Right kidney (tissue), 1 donor: ENCODE data around the gene OSBPL3.

Experiments used
- DNase-seq: peaks from one replicate; pipeline ENCODE4 v3.0.0-alpha.2; 2016

Gene OSBPL3

DNA sequence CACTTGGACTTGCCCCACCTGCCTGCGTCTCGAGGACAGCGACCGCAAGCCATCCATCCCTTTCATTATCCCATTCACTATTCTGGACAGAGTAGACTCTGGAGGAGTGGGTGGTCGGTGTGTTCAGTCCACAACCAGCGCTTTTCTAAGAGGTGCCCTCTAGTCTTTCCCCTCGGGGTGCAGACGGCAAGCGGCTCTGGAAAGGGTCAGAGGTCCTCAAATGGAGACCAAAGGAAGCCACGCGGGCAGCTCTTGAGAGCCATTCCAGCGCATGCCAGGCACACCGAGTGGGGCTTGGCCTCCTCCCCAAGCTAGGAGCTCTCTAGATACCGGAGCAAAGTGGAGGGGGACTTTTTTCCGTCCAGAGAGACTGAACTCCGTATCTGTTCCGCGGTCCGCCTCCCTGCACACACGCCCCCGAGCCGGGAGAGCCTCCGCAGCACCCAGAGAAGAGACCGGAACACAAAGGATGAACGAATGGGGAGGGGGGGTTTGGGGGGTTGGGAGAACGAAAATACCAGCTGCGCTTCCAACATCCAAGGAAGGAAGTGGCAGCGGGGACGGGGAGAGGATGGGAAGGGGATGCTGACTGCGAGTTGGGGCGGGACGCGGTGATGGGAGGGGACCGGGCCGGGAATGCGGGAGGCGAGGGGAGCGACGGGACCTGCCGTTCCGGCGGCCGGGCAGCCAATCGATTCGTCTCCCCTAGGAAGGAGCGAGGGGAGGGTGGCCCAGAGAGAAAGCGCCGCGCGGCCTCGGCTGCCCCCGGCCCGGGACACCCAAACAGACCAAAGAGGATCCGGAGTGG is 223.2 kb downstream of the OSBPL3 start:
- DNase-seq, result peak; percentile 70

DNA sequence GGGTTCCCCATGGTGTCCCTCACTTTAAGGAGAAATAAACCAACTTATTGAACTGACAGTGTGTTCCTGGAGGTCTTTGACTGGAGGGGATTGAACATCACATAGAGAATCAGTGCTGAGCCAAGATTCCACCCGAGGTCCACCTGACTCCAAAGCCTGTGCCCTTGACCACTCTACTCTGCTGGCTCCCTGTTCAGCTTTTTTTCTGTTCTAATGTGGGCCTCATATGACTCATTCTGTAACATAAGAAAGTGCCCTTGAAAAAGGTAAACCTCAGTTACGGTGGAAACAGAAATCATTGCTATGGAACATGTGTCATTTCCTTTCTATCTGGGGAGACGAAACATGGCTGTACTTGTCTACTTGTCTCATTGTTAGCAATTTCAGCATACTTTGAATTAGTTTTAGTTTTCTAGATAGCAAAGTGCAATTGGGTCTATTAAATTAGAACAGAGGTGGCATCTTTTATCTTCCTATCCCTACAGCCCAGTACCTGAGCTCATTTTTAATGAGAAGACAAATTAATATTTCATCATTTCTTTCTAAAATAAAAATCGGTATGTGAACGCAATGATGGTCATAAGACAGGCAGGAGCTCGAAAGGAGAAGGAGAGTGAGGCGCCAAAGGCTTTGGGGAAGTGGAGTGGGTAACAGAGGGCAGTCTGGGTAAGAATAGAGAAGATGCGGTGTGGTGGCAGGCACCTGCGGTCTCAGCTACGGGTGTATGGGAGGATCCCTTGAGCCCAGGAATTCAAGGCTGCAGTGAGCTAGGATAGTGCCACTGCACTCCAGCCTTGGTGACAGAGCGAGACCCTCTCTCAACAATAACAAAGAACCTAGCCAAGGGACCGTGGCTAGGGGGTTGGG is 224.2 kb downstream of the OSBPL3 start:
- DNase-seq, result no peak

DNA sequence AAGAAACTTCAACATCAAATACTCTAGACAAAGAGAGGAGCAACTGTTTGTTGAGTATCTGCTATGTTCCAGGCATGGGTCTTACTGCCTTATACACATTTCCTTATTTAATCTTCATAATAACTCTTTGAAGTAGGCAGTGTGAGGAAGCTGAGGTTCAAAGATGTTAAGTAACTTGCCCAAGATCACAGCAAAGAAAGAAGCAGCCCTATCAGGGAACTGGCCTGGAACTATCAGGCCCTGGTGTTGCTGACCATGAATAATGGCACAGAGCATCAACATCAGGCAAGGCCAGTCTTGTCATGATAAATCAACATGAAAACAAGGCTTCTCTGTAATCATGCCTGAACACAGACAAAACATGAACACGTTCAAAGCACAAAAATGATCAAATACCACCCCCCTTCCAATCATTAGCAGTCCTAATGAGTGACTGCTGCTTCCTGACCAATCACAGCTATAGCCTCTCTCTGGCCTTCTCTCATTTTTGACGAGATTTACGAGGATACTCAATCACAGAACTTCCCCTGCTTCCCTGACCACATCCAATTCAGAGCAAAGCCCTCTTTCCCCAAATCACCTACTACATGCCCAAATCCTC is 225.0 kb downstream of the OSBPL3 start:
- DNase-seq, result no peak

DNA sequence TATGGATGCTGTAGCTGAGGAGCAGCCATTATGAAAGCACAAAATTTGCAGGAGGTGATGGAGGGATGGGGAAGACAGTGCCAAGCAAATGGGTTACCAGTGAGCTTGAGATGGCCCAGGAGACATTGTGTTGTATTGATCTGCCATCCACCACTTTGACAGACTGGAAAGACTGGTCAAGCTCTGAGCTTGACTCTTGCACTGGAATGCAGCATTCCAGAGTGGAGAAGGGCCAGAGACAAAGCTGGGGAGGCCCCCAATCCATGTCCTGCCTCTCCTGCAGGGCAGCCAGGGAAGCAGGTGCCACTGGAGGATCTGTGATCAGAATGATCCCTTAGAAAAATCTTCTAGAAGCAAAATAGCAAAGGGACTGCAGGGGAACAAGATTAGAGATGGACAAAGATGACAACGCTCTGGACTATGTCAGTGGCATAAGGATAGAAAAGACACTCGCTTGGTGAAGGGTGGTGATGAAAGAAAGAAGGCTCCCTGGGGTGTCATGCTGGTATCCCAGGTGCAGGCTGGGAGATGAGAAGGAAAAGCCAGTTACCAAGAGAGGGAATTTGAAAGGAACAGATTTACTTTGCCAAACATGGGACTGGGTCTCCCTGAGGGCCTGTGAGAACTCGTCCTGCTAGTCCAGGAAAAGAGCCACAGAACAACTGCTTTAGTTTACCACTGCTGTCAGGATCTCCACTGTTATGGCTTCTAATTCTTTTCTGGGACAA is 227.7 kb downstream of the OSBPL3 start:
- no peak for DNase-seq

DNA sequence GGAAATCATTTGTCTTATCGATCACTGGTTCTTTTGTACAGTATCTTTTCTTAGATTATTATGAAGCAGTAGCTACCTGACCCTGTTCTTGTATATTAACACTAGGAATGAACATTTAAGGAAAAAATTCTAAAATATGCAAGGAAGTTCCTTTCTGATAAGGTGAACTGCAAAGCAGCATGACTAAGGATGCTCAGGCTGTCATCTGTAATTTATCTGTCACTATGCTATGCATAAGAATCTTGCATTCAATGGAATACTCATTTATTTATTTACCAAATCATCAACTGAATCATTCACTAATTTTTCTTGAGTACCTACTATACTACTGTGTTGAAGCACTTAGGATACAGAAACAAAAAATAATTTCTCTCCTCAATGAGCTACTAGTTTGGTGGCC is 228.5 kb downstream of the OSBPL3 start:
- DNase-seq, result no peak

DNA sequence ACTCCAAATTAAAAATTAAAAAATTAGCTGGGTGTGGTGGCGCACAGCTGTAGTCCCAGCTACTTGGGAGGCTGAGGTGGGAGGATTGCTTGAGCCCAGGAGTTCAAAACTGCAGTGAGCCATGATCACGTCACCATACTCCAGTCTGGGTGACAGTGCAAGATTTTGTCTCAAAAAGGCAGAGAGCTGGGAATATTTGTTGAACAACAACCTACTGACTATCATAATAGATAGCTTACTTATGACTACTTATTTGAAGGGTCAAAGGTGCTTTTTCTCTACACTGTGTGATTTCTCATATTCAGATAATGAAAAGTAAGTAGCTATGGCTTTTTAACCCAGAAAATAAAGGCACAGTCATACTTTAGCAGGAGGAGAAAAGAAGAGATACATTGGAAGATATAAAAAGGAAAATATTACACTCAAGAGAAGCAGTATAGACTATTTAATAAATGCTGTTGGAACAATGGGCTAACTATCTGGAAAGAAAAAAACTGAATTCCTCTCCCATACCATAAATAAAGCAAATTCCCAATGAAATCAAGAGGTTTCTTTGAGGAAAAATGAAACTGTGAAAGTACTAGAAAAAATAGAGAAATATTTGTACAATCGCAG is 229.4 kb downstream of the OSBPL3 start:
- DNase-seq, result no peak

DNA sequence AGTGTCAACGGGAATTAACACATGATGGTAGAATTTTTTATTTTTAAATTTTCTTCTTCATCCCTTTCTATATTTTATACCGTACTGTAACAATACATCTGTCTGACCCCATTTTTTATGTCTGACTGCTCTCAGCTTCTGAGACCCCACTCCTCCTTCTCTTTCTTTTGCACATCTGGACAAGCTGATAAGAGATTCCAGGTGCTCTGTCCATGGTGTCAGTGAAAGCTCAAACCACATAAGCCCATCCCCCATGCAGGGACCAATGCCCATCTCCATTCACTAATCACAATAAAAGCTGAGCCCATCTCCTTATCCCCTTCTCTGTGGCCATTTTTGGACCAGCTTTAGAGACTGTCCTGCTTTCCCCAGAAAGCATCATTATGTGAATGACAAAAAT is 231.5 kb downstream of the OSBPL3 start:
- no peak for DNase-seq
